Liver (tissue), 9 donors: ENCODE measurements around the gene SKI. TPM values are rescaled to one million over a fixed set of nuclear protein-coding genes. Genes with fewer than 3 reads are reported as not detected.

Source experiments
- DNase-seq: peaks from one replicate; pipeline ENCODE4 v3.0.0-alpha.2; 2017; ENCODE audit warnings: low spot score
- H3K27ac ChIP-seq, 2 donors: one replicate each; pipeline ENCODE4 v1.7.0; 2013; ENCODE audit warnings: inconsistent platforms in 2 of 2, low read length in 2 of 2, control low read depth in 1 of 2, low read depth in 1 of 2, mild to moderate bottlenecking in 1 of 2
- H3K27me3 ChIP-seq, 4 donors: one replicate each; pipeline versions ENCODE4 v1.6.1 to v1.7.0; 2013; ENCODE audit warnings: low read length in 3 of 4, inconsistent platforms in 1 of 4, mild to moderate bottlenecking in 1 of 4, moderate library complexity in 1 of 4; ENCODE audit not compliant: control insufficient read depth in 4 of 4, insufficient read depth in 4 of 4
- H3K36me3 ChIP-seq, 4 donors: one replicate each; pipeline versions ENCODE4 v1.6.1 to v1.7.0; 2013; ENCODE audit warnings: low read length in 3 of 4, mild to moderate bottlenecking in 3 of 4, low read depth in 1 of 4, moderate library complexity in 1 of 4; ENCODE audit not compliant: control insufficient read depth in 4 of 4, insufficient read depth in 3 of 4
- H3K4me1 ChIP-seq, 4 donors: one replicate each; pipeline versions ENCODE4 v1.6.1 to v1.7.0; 2013; ENCODE audit warnings: low read length in 3 of 4, mild to moderate bottlenecking in 3 of 4, moderate library complexity in 1 of 4; ENCODE audit not compliant: control insufficient read depth in 4 of 4, insufficient read depth in 4 of 4
- H3K4me3 ChIP-seq, 3 donors: one replicate each; pipeline versions ENCODE4 v1.6.1 to v1.7.0; 2013; ENCODE audit warnings: low read length in 3 of 3, control low read depth in 1 of 3, low read depth in 1 of 3, mild to moderate bottlenecking in 1 of 3
- H3K9ac ChIP-seq, 2 donors: one replicate each; pipeline ENCODE4 v1.7.0; 2013; ENCODE audit warnings: low read length in 2 of 2, mild to moderate bottlenecking in 2 of 2, moderate library complexity in 2 of 2, control low read depth in 1 of 2, low read depth in 1 of 2
- H3K9me3 ChIP-seq, 4 donors: one replicate each; pipeline versions ENCODE4 v1.6.1 to v1.7.0; 2013; ENCODE audit warnings: low read length in 3 of 4; ENCODE audit not compliant: control insufficient read depth in 4 of 4
- CTCF ChIP-seq: fragments of 150-350 bp; IDR thresholded peaks from 2 replicates; pipeline ENCODE4 v1.5.1; 2017; ENCODE audit warnings: improper control_type of control experiment, low read depth, low read length; ENCODE audit not compliant: missing input control
- EGR1 ChIP-seq, 2 donors: IDR thresholded peaks; 2 replicates each; pipeline ENCODE4 v1.6.1; 2016 to 2018; ENCODE audit warnings: antibody characterized with exemption in 2 of 2, low read depth in 2 of 2
- FOXA2 ChIP-seq: IDR thresholded peaks from 2 replicates; pipeline ENCODE4 v1.6.1; 2016; ENCODE audit warnings: antibody characterized with exemption
- GABPA ChIP-seq, 2 donors: IDR thresholded peaks in 1 of 2; conservative IDR thresholded peaks in 1 of 2; 2 replicates each; pipeline ENCODE4 v1.6.1; 2016; ENCODE audit warnings: antibody characterized with exemption in 2 of 2, mild to moderate bottlenecking in 1 of 2, moderate library complexity in 1 of 2
- HNF4A ChIP-seq, 2 donors: conservative IDR thresholded peaks; 2 replicates each; pipeline ENCODE4 v1.6.1; 2016; ENCODE audit warnings: antibody characterized with exemption in 2 of 2, mild to moderate bottlenecking in 2 of 2
- JUND ChIP-seq, 2 donors: IDR thresholded peaks; 2 replicates each; pipeline ENCODE4 v1.6.1; 2016; ENCODE audit warnings: antibody characterized with exemption in 2 of 2
- NR2F2 ChIP-seq: IDR thresholded peaks from 2 replicates; pipeline ENCODE4 v1.6.1; 2016; ENCODE audit warnings: antibody characterized with exemption
- RAD21 ChIP-seq, 2 donors: IDR thresholded peaks; 2 replicates each; pipeline ENCODE4 v1.6.1; 2016; ENCODE audit warnings: antibody characterized with exemption in 2 of 2, mild to moderate bottlenecking in 2 of 2
- REST ChIP-seq: IDR thresholded peaks from 2 replicates; pipeline ENCODE4 v1.6.1; 2016; ENCODE audit warnings: antibody characterized with exemption, mild to moderate bottlenecking
- RXRA ChIP-seq, 2 donors: IDR thresholded peaks; 2 replicates each; pipeline ENCODE4 v1.6.1; 2017 to 2018; ENCODE audit warnings: antibody characterized with exemption in 2 of 2, mild to moderate bottlenecking in 1 of 2
- SP1 ChIP-seq: IDR thresholded peaks from 2 replicates; pipeline ENCODE4 v1.6.1; 2018; ENCODE audit warnings: antibody characterized with exemption, mild to moderate bottlenecking
- TAF1 ChIP-seq: conservative IDR thresholded peaks from 2 replicates; pipeline ENCODE4 v1.6.1; 2016; ENCODE audit warnings: antibody characterized with exemption, mild to moderate bottlenecking
- YY1 ChIP-seq: IDR thresholded peaks from 2 replicates; pipeline ENCODE4 v1.6.1; 2016; ENCODE audit warnings: antibody characterized with exemption, mild to moderate bottlenecking
- ZBTB33 ChIP-seq: IDR thresholded peaks from 2 replicates; pipeline ENCODE4 v1.6.1; 2016; ENCODE audit warnings: antibody characterized with exemption
- WGBS: extraction: QIAGEN DNeasy Blood & Tissue Kit; methylation state at CpG from one replicate; pipeline ENCODE4 v1.1.7; 2013; 5-methylcytosine and 5-hydroxymethylcytosine counted together
- polyA plus RNA-seq, 2 donors: library from polyadenylated mRNA; stranded (reverse) in 1 of 2; unstranded in 1 of 2; fragments of 200-250 nt in 1 of 2; fragments of >200 nt in 1 of 2; fragmentation: Nextera tagmentation in 1 of 2; extraction: Ambion mirVana in 1 of 2; gene quantifications; one replicate each; pipeline versions ENCODE4 v1.2.1 to v1.2.3, GENCODE V29; 2013 to 2015
- total RNA-seq, 2 donors: library from RNA; depleted of rRNA; stranded (reverse); fragments of >200 nt; gene quantifications; one replicate each; pipeline ENCODE4 v1.2.3, GENCODE V29; 2014
- TF ChIP-seq, protein P1 (sequence below): IDR thresholded peaks from 2 replicates; pipeline ENCODE4 v1.6.1; 2016; ENCODE audit warnings: antibody characterized with exemption
- donor health status: healthy.
- donor health status: healthy.
- donor health status: healthy.
- donor health status: healthy.
- donor health status: healthy.

SKI gene
- total and polyA plus RNA-seq, 4 donors = 3.2 to 21.3 (median 19.5) TPM

DNA sequence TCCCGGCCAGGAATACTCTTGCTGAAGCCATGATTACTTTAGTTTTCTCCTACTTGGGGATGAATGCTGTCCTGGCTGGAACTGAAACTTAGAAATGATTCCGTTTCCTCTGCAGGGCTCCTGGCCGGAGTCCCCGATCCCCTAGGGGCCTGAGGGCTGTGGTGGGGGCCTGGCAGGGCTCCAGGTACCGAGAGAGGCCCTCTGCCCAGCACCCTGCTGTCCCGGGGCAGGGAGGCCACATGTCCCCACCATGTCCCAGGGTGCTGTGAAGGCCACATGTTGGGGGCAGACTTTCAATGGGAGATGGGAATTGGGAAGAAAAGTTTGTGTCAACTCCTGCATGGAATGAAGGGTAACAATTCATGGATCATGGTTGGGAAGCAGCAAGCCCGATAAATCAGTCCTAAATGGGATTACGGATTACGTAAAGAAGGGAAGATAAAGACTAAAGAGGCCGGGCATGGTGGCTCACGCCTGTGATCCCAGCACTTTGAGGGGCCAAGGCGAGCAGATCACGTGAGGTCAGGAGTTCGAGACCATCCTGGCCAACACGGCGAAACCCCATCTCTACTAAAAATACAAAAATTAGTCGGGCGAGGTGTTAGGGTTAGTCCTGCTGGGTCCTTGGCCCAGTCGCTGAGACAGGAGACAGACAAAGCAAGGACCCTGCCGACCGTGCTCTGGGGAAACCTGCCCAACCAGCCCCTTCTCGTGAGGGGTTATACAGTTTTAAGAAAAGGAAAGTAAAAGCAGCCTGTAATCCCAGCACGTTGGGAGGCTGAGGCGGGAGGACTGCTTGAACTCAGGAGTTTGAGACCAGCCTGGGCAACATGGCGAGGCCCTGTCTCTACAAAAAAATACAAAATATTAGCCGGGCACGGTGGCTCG, 125.7 kb downstream of the SKI start:
- no peak overlapping the region for H3K4me3 ChIP-seq
- no peak overlapping the region for H3K27ac ChIP-seq
- no peaks in the 10 kb centered on the region for H3K4me1 ChIP-seq
- 87% methylated on average over 28 of the region's 28 CpGs for WGBS
- H3K27me3 ChIP-seq = no peaks in the 10 kb centered on the region
- H3K36me3 ChIP-seq = no peaks in the 10 kb centered on the region
- no peak for DNase-seq
- TF ChIP-seq EGR1 (IDR thresholded peaks at IDR 0.05; ENCODE audit: low read depth in 2 of 2) (no peak), FOXA2 (no peak), JUND (IDR thresholded peaks at IDR 0.05) (no peak)
- no peaks in the 10 kb centered on the region for H3K9me3 ChIP-seq
- no peak overlapping the region for H3K9ac ChIP-seq

DNA sequence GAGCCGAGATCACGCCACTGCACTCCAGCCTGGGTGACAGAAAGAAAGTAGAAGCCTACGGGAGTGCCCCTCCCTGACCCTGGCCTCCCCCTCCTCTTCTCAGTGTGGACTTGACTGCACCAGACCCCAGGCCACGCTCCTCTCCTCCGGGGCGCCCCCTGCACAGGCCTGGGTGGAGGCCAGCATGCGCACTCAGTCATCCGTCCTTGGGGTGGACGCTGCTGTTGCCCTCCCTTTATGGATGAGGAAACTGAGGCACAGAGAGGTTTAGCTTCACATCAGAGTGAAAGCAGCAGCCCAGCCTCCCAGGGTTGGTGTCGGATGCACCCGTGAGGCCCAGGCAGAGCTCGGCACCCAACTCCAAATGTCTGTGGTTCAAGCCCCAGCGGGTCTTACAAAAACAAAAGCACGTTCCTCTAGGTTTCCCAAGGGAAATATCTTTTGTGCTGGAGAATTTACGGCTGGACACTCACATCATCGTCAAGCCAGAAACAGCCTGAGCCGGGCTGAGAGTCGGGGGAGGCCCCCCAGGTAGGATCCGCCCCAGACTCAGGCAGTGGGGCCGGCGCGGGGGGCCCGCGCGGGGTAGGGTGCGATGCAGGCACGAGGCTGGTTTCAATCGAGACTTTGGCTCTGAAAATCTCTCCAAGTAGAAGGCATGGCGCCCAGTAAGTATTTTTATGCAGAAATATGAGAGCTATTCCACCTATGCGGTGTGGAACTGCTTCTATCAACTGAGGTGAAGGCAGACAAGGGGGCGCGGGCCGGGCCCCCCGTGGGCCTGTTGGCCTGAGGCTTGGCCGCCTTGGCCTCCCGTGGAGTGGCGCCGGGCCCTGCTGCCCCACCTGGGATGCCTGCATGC, 126.6 kb downstream of the SKI start:
- Histone ChIP-seq H3K4me1 (no peaks in the 10 kb centered on the region), H3K27ac (no peak overlapping the region), H3K9me3 (no peaks in the 10 kb centered on the region), H3K27me3 (no peaks in the 10 kb centered on the region), H3K4me3 (no peak overlapping the region), H3K36me3 (no peaks in the 10 kb centered on the region), H3K9ac (no peak overlapping the region)
- TF ChIP-seq GABPA (IDR thresholded peaks at IDR 0.05 in 1 of 2, conservative IDR thresholded peaks at IDR 0.05 in 1 of 2) (no peak), JUND (IDR thresholded peaks at IDR 0.05) (no peak), TAF1 (no peak), YY1 (no peak), HNF4A (conservative IDR thresholded peaks at IDR 0.05) (no peak), CTCF (no peak), RXRA (IDR thresholded peaks at IDR 0.05) (no peak), NR2F2 (no peak), SP1 (no peak), RAD21 (IDR thresholded peaks at IDR 0.05) (no peak), REST (no peak), ZBTB33 (no peak), EGR1 (IDR thresholded peaks at IDR 0.05; ENCODE audit: low read depth in 2 of 2) (no peak)
- TF ChIP-seq, protein P1, sequence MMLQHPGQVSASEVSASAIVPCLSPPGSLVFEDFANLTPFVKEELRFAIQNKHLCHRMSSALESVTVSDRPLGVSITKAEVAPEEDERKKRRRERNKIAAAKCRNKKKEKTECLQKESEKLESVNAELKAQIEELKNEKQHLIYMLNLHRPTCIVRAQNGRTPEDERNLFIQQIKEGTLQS = no peak
- WGBS = 94% methylated on average over 38 of the region's 38 CpGs
- no peak for DNase-seq
